HG02870 (cell line): ENCODE results near the gene CCDC188.
"Not testable (repeated sequence)": the region's sequence is repeated elsewhere in the genome, so short reads cannot be mapped to it uniquely, and the experiment has no call there.

Experiments
- ATAC-seq: cut with Tn5 transposase; IDR thresholded peaks from one replicate; pipeline ENCODE4 v1.9.1; 2021; ENCODE audit warnings: mild to moderate bottlenecking, moderate library complexity; ENCODE audit not compliant: unreplicated experiment

CCDC188 gene

GRCh38 chr22:20171288-20172140, 20.7 kb upstream of the CCDC188 start:
- no peak for ATAC-seq

GRCh38 chr22:20170170-20170569, 19.3 kb upstream of the CCDC188 start:
- no peak for ATAC-seq

- no peak for ATAC-seq
These were observed 18.5 kb upstream of the CCDC188 start for GRCh38 chr22:20169253-20169822.

GRCh38 chr22:20167643-20168322, 16.9 kb upstream of the CCDC188 start:
- ATAC-seq = no peak

GRCh38 chr22:20166703-20167102, 15.8 kb upstream of the CCDC188 start:
- no peak for ATAC-seq

- ATAC-seq = no peak
These were observed 15.1 kb upstream of the CCDC188 start for GRCh38 chr22:20165913-20166312.

- no peak for ATAC-seq
These were observed 14.6 kb upstream of the CCDC188 start for GRCh38 chr22:20165421-20165820.

GRCh38 chr22:20164863-20165262, 14.0 kb upstream of the CCDC188 start:
- no peak for ATAC-seq

- no peak for ATAC-seq
These were observed 9.2 kb upstream of the CCDC188 start for GRCh38 chr22:20160041-20160440.

- not testable (repeated sequence) for ATAC-seq
These were observed 8.7 kb upstream of the CCDC188 start for GRCh38 chr22:20159531-20159930.

GRCh38 chr22:20159076-20159475, 8.2 kb upstream of the CCDC188 start:
- no peak for ATAC-seq

- no peak for ATAC-seq
These were observed 7.7 kb upstream of the CCDC188 start for GRCh38 chr22:20158391-20159036.

GRCh38 chr22:20157430-20158183, 6.8 kb upstream of the CCDC188 start:
- no peak for ATAC-seq

GRCh38 chr22:20156611-20157429, 6.0 kb upstream of the CCDC188 start:
- no peak for ATAC-seq

- no peak for ATAC-seq
These were observed 5.2 kb upstream of the CCDC188 start for GRCh38 chr22:20156042-20156389.

- no peak for ATAC-seq
These were observed 4.6 kb upstream of the CCDC188 start for GRCh38 chr22:20155330-20156041.

- no peak for ATAC-seq
These were observed 3.8 kb upstream of the CCDC188 start for GRCh38 chr22:20154602-20155187.

- no peak for ATAC-seq
These were observed 3.1 kb upstream of the CCDC188 start for GRCh38 chr22:20153945-20154344.

- ATAC-seq = no peak
These were observed 1.6 kb upstream of the CCDC188 start for GRCh38 chr22:20152464-20152890.
